HG03460 (cell line): Measurements from ENCODE around the gene KRTAP4-16.
"Not testable (repeated sequence)": the region's sequence is repeated elsewhere in the genome, so short reads cannot be mapped to it uniquely, and the experiment has no call there.

ENCODE experiments used
- ATAC-seq: cut with Tn5 transposase; IDR thresholded peaks from one replicate; pipeline ENCODE4 v1.9.1; 2021; ENCODE audit not compliant: unreplicated experiment

KRTAP4-16 gene

DNA sequence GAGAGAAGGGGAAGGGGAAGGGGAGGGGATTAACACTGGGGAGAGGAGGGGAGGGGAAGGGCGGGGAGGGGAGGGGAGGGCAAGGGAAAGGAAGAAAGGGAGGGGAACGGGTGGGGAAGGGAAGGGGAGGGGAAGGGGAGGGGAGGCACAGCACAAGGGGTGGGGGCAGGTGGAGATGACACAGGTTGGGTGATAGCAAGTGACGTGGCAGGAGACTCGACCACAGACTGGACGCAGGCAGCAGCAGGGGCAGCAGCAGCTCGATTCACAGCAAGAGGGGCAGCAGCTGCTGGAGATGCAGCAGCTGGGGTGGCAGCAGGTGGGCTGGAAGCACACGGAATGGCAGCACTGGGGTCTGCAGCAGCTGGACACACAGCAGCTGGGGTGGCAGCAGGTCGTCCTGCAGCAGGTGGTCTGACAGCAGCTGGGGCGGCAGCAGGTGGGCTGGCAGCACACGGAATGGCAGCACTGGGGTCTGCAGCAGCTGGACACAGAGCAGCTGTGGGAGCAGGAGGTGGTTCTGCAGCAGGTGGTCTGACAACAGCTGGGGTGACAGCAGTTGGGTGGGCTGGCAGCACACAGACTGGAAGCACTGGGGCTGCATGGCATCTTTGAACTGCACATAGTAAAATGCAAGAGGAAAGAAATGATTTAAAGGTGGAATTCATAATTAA is at the start of gene KRTAP4-16:
TSS of gene KRTAP4-16 (minus strand) at position 624 of the 674 bp plus-strand sequence. CDS start at position 624, 0 bp downstream.
- no peak for ATAC-seq

DNA sequence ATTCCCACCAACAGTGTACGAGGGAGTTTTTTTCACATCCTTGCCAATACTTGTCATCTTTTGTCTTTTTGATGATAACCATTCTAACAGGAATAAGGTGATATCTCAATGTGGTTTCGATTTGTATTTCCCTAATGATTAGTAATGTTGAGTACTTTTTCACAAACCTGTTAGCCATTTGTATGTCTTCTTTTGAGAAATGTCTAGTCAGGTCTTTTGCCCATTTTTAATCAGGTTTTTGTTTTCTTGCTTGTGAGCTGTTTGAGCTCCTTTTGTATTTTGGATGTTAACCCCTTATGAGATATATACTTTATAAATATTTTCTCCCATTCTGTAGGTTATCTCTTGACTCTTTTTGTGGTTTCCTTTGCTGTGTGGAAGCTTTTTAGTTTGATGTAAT is 49.5 kb upstream of the KRTAP4-16 start:
- ATAC-seq: no peak

DNA sequence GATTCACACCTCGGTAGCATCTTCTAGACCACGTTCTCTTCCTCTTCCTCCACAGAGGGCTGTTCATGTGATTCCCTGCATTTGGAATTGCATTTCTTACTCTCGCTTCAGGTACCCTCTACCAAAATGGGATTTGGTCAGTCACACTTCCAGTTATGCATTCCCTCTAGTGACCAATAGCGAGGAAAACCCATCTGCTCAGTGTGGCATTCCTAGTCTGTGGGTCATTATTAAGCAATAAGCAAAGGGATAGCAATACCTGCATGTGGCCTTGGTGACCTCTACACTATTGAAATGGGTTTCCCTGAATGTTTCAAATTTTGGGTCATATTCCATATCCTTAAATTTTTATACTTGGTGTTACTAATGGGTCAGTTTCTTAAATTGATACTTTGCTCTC is 48.0 kb upstream of the KRTAP4-16 start:
- ATAC-seq: no peak

DNA sequence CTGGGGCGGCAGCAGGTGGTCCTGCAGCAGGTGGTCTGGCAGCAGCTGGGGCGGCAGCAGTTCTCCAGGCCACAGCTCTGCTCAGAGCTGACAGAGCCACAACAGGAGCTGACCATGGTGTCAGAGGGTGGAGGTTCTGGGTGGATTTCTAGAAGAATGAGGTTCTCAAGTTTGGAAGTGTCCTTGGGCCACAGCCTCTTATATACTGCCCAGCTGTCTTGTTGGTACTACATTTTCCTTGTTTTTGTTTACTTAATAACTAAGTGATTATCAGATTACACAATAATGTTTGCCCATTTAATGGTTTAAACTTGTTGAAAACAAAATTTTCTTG is 47.6 kb upstream of the KRTAP4-16 start, which contains the start of gene KRTAP4-5:
TSS of gene KRTAP4-5 (minus strand) at position 174 of the 334 bp plus-strand sequence. CDS start at position 116, 58 bp downstream.
- no peak for ATAC-seq

DNA sequence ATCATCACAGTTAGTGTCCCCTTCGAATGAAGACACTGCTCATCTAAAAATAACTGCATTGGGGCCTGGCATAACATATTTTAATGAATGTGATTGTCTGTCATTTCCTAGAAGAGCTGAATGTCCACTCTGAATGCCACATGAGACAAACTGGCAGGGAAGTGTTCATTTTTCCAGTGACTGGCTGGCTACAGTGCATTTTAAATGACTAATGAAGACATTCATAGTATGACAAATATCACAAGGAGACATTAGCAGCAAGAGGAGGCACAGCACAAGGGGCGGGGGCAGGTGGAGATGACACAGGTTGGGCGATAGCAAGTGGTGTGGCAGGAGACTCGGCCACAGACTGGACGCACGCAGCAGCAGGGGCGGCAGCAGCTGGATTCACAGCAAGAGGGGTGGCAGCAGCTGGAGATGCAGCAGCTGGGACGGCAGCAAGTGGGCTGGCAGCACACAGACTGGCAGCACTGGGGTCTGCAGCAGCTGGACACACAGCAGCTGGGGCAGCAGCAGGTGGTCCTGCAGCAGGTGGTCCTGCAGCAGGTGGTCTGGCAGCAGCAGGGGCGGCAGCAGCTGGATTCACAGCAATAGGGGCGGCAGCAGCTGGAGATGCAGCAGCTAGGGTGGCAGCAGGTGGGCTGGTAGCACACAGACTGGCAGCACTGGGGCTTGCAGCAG is 47.1 kb upstream of the KRTAP4-16 start:
- not testable (repeated sequence) for ATAC-seq

DNA sequence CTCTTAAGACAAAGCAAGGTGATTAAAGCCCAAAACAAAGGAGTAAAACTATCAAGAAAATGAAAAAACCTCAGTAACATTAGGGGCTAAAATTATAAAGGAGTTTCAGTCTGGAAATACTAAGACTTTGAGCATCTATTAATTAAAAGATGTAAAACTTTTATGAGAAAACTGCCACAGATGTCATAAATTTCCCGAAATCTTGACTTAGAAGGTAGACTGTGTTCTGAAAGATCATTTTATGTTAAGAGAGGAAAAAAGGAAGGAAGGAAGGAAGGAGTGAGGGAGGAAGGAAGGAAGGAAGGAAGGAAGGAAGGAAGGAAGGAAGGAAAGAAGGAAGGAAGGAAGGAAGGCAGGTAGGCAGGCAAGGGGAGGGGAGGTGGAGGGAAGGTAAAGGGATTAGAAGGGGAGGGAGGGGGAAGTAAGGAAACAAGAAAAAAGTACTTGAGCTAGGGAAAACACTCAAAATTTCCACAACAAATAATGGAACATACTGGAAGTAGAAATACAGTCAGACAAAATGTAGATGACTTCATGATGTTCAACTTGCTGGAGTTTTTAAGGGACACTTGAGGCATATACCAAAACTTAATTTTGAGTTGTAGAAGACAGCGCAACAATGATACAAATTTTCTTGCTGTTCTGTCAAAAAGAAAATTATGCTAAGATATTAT is 45.7 kb upstream of the KRTAP4-16 start:
- ATAC-seq: no peak

DNA sequence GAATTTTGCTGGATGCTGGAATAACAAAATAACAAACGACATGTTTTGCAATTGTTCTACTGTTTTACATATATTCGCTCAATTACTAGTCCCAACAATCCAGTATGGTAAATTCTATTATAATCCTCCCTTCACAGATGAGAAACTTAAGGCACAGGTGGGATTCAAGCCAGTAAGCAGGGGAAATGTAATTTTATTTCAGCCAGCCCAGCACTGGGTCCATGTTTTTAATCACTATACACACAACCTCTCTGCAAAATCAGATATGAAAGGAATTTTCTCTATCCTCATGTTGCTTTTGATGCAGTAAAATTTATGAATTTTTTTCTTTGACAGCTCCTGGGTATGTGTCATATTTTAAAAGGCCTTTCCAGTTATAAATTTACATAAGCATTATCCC is 43.3 kb upstream of the KRTAP4-16 start:
- no peak for ATAC-seq

DNA sequence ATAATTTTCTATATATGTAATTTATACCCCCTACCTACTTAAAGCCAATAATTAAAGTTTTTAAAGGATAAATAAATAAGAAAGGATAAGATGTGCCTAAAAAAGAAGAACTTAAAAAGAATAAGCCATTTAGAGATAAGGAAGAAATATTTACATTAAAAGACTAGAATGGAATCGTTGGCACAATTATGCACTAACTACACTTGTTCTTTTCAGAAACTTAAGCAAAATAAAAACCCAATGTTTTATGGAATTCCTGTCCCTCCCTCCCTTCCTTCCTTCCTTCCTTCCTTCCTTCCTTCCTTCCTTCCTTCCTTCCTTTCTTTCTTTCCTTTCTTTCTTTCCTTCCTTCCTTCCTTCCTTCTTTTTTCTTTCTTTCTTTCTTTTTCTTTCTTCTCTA is 42.8 kb upstream of the KRTAP4-16 start:
- ATAC-seq: no peak

DNA sequence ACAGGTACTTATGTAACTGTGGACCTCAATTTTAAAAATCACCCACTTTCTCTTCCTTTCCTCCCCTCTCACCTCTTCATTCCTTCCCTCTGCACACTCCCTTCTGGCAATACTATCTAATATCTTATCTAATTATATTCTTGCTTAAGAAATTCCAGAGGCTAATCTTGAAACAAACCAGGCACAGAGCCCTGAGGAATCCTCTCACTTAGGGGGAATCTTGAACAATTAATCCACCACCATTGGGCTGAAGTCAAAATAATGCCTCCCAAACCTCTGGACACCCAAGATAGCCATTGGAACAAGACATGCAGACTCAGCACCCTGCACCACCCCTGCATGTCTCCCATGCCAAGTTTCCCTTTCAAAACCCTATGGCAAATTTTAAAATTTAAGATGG is 39.4 kb upstream of the KRTAP4-16 start:
- ATAC-seq: no peak

DNA sequence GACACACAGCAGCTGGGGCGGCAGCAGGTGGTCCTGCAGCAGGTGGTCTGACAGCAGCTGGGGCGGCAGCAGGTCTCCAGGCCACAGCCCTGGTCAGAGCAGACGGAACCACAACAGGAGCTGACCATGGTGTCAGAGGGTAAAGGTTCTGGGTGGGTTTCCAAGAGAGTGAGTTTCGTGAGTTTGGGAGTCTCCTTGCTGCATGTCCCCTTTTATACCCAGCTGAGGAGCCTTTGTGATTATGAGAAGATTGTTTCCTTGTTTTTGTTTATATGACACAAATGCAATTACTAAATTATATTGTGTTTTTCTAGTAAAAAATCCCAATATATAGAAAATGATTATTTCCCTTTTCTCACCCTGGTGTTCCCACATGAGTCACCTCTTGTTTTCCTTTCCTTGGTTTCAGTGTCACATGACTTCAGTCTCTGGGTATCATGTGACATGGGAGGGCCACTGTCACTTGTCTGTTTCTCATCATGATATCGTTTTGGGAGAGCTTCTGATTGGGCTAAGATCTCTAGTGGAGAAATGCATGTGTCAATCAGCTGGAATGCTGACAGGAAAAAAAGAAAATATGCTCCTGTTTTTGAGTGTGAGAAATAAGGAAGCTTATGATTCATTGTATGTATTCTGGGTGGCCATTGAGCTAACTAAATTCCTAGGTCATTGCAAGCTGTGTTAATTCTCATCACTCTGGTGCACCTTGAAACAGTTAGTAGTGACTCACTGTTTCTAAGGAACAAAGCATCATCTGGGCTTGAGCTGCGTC is 38.5 kb upstream of the KRTAP4-16 start, which contains the start of gene KRTAP4-6:
TSS of gene KRTAP4-6 (minus strand) at position 185 of the 772 bp plus-strand sequence. CDS start at position 128, 57 bp downstream.
- ATAC-seq: no peak

DNA sequence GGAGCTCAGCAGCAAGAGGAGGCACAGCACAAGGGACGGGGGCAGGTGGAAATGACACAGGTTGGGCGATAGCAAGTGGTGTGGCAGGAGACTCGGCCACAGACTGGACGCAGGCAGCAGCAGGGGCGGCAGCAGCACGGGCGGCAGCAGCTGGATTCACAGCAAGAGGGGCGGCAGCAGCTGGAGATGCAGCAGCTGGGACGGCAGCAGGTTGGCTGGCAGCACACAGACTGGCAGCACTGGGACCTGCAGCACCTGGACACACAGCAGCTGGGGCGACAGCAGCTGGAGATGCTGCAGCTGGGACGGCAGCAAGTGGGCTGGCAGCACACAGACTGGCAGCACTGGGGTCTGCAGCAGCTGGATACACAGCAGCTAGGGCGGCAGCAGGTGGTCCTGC is 37.9 kb upstream of the KRTAP4-16 start:
- ATAC-seq: not testable (repeated sequence)

DNA sequence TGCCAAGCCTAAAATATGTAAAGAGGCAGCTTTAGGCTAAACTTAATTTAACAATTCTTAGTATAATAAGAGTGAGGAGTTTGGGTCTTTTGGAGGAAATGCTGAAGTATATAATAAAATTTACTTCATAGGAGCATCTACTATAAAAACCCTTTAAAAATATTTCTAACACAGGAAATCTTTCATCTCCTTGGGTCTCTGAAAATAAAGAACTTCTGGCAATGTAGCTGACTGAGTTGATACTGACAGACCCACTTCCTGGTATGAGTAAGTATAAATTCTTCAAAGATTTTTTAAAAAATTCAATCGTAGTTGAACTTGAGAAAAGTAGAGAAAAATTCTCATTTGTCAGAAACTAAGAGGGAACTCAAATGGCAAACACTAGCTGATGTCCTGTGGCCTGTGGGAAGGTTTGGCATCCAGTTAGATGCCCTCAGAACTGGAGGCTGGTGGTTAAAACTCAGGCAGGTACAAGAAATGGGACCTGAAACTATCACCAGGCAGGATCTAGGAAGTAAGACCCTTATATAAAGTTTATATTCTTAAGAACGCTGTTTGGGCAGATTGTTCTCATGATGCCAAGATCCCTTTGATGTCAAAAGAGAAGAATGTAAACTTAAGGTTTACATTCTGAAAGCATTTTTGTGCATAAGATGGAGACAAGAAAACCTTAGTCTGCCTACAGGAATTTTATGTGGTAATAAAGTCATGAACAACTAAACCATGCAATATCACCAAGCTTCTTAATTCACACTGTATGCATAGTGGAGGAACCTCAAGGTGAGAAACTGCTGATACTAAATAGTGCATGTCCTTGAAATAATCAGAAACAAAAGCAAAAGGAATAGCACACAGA is 32.1 kb upstream of the KRTAP4-16 start:
- ATAC-seq: no peak

DNA sequence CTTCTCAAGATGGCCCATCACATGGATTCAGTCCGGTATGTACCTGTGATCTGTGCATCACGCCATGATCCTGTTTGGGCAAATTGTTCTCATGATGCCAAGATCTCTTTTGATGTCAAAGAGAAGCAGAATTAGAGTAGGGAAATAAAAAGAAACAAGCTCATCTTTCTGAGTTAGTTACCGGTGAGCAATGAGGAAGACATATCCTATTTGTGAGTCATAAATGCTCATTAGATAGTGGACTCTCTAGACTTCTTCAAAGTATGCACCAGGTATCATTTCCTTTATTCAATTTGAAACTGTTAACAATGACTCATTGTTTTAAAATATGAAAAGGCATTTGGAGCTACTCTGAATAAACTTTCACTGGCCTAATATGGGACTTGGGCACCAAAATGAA is 30.0 kb upstream of the KRTAP4-16 start:
- no peak for ATAC-seq

DNA sequence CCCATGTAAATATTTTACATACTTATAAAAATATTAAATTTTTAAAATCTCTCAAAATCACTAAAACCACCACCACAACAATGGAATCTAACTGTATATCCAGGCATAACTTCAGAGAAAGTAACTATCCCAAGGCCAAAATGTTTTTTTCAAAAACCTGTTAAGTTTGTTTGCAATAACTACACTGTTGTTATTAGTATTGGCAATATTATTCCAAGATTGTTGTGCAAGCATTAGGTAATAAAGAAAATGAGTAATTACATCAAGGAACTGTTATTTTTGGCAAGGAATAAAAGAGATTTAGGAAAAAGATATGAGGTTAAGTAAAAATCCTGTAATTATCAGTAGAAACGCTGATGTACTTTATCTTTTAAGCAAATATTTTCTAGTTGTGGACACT is 25.4 kb upstream of the KRTAP4-16 start:
- ATAC-seq: no peak

DNA sequence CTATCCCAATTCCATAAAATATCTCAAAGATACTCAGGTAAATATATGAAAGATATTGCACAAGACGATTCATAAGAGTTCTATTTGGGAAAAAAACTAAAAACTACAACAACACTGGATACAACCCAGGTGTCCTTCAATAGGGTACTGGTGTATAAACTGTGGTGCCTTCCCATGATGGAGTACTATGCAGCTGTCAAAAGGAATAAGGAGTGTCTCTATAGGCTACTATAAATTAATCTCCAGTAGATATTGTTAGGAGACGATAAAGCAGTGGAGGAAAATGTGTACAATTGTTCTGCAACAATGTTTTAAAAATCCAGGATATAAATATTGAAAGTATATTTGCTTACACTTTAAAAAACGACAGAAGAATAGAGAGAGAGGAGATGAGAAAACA is 24.4 kb upstream of the KRTAP4-16 start:
- ATAC-seq: no peak

DNA sequence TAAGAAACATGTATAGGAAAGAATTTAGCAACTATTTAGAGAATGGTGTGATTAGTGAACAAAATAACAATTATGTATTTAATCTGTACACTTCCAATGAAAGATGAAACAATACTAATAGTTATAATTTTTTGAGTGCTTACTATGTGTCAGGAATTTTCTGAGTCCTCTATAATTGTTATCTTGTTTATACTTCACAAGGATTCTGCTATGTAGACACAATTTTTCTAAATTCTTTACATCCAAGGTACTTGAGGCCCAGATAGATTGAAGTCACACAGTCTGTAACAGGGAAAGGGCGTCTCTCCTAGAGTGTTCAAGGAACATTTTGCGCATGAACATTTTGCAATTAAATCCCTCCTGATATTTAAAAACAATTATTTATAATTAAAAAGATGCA is 23.1 kb upstream of the KRTAP4-16 start:
- ATAC-seq: no peak

DNA sequence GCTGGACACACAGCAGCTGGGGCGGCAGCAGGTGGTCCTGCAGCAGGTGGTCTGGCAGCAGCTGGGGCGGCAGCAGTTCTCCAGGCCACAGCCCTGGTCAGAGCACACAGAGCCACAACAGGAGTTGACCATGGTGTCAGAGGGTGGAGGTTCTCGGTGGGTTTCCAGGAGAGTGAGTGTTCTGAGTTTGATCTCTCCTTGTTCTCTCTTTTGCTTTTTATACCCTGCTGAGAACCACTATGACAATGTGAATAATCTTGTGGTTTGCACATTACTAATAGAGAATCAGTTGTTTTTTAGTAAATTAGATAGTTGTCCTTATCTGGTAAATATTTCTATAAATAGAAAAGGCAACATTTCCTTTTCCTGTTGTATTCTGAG is 22.0 kb upstream of the KRTAP4-16 start, which contains the start of gene KRTAP4-12:
TSS of gene KRTAP4-12 (minus strand) at position 192 of the 381 bp plus-strand sequence. CDS start at position 132, 60 bp downstream.
- ATAC-seq: not testable (repeated sequence)

DNA sequence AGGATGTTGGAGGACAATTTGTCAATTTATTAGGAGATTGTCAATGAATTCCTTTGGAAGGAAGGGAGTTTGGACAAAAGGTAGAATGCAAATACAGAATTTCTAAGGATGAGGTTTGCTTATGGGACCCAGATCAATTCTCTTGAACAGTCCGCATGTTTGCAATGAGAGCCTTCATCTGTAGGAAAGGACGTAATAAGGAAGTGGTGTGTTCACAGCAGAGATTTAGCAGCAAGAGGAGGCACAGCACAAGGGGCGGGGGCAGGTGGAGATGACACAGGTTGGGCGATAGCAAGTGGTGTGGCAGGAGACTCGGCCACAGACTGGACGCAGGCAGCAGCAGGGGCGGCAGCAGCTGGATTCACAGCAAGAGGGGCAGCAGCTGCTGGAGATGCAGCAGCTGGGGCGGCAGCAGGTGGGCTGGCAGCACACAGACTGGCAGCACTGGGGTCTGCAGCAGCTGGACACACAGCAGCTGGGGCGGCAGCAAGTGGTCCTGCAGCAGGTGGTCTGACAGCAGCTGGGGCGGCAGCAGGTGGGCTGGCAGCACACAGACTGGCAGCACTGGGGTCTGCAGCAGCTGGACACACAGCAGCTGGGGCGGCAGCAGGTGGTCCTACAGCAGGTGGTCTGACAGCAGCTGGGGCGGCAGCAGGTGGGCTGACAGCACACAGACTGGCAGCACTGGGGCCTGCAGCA is 21.4 kb upstream of the KRTAP4-16 start:
- ATAC-seq: not testable (repeated sequence)

DNA sequence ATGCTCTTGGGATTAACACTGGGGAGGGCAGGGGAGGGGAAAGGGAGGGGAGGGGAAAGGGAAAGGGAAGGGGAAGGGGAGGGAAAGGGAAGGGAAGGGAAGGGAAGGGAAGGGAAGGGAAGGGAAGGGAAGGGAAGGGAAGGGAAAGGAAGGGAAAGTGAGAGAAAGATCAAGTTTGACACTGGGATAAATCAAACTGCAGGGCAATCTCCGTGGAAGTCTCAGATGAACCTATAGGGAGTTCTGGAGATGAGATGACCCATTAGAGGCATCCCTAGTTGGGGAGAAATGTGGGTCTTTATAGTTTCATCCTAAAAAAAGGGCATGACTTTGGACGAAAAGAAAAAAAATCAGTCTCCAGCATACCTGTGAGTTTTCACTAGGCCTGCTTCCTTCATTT is 19.7 kb upstream of the KRTAP4-16 start:
- no peak for ATAC-seq
